ENCODE data around the gene COMT.

DNA sequence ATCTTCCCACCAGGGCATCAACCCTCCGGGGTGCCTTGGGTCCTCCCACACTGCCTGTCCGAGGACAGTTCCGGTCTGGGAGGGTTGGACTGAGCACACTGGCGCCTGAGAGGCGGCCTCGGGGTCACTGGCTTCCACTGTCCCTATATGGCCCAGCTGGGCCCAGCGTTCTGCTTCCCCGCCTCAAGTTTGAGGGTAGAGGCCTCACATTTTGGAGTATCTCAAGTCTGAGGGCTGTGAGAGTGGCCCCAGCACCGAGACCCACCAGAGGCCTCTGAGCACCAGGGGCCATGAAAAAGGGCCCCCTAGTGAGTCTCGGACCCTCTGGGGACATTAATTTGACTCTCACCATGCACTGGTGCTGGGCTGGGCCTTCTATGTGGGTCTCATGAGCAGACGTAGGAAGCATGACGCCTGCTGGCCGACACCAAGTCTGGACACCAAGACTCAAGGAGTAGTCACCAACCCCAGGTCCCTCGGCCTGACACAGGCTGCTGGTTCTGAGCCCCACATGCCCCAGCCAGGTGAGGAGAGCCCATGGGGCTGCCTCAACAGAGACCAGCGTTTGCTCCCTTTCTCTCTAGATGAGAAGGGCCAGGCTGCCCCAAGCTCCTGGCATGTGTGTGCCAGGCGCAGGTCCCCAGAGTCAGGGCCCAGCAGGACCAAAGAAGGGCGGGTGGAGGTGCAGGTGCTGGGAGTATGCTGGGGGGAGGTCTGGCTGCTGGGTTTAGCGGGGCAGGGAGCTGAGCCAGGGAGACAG, 47.6 kb downstream of the COMT start:
- no peak for TF ChIP-seq POLR2A (IDR thresholded peaks at IDR 0.05)
- TF ChIP-seq, protein P1, sequence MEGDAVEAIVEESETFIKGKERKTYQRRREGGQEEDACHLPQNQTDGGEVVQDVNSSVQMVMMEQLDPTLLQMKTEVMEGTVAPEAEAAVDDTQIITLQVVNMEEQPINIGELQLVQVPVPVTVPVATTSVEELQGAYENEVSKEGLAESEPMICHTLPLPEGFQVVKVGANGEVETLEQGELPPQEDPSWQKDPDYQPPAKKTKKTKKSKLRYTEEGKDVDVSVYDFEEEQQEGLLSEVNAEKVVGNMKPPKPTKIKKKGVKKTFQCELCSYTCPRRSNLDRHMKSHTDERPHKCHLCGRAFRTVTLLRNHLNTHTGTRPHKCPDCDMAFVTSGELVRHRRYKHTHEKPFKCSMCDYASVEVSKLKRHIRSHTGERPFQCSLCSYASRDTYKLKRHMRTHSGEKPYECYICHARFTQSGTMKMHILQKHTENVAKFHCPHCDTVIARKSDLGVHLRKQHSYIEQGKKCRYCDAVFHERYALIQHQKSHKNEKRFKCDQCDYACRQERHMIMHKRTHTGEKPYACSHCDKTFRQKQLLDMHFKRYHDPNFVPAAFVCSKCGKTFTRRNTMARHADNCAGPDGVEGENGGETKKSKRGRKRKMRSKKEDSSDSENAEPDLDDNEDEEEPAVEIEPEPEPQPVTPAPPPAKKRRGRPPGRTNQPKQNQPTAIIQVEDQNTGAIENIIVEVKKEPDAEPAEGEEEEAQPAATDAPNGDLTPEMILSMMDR (IDR thresholded peaks at IDR 0.05): no peak
